Measurements from ENCODE around the gene SUN5. TPM values are rescaled to one million over a fixed set of nuclear protein-coding genes. Genes with fewer than 3 reads are reported as not detected.

SUN5 gene
- total RNA-seq, 1 experiment from 2014 or later: not detected

DNA sequence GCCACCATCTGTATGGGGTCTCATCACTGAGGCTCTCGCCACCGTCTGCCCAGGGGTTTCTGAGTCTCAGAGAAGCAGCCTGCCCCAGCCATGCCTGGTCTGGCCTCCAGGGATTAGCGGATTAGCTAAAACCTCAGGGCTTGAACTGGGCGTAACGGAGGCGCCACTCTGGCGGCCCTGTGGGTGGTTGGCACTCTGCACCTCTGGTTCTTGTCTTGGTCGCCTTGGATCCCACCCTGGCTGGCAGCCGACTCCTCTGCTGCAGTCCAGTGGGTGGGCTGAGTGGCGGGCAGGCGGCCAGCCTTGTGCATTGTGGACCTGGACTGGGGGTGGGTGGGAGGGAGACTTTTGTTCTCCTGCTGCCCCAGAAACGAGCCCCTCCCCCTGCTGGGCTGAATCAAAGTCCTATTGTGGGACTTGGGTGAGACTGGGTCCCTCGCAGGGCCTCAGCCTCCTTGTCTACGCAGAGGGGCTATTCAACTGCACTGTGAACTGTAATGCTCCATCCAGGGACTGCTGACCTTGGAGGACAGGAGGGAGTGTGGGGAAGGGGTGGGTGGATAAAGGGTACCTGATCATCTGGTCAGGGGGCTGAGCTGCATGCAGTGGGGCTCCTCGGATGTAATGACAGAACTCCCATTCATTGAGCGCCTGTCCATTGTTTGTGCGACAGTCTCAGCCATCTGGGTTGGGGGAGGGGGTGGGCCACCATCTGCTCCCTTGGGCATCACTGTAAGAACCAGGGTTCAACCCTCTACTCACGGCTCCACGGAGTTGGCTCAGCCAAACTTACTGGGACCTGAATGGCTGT, 23.9 kb downstream of the SUN5 start:
- H3K9me2 ChIP-seq (replicated peaks; ENCODE audit: low read length): no peaks in the 10 kb centered on the region
- no peak for ATAC-seq

DNA sequence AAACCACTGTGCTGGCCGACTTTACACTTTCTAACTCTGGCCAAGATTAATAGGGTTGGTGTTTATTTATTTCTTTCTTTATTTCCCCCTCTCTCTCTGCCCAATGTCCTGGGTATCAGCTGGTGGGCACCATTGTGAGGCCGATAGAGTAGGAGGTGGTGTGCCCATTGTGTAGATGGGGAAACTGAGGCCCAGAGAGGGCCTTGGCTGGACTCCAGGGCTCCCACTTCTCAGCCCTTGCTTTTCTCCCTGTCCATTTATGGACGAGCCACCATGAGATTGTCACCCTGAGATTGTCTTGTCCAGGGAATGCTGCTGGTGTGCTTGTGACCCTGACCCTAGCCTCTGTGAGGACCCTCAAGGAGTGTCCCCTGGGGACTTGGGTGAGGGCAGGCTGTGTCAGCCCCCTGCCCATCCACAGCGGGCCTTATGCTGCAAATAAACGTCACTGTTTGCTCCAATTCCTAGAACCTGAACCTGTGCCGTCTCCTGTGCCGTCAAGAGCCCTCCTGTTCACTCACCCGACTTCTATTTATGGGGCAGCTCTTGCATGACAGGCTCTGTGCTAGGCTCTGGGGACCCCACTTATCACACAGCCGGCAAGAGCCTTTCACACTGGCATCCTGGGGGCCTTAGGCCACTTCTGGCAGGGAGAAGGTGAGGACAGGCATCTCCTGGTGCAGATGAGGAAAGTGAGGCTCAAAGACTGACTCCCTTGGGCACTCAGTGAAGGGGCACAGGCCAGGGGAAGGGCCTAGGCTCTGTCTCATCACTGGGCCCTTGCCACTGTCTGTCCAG, 24.8 kb downstream of the SUN5 start:
- Histone ChIP-seq H4K20me1 (ENCODE audit: low read length) (no peaks in the 10 kb centered on the region), H3K9me2 (replicated peaks; ENCODE audit: low read length) (no peaks in the 10 kb centered on the region), H3K79me2 (ENCODE audit: low read length) (no peaks in the 10 kb centered on the region), H2AFZ (ENCODE audit: low read length) (no peak overlapping the region), H3K36me3 (ENCODE audit: low read depth, low read length) (no peaks in the 10 kb centered on the region), H3K9ac (ENCODE audit: low read length) (no peak overlapping the region), H3K27me3 (ENCODE audit: low read length) (peaks cover 53% of the 10 kb centered on the region), H3F3A (ENCODE audit: low read length, unreplicated experiment) (no peaks in the 10 kb centered on the region), H3K4me2 (ENCODE audit: low read length) (no peak overlapping the region), H3K27ac (ENCODE audit: low read length) (no peak overlapping the region), H3K4me3 (ENCODE audit: low read length) (no peak overlapping the region), H3K4me1 (ENCODE audit: insufficient read depth, low read length) (no peaks in the 10 kb centered on the region), H3K9me3 (ENCODE audit: low read length) (no peaks in the 10 kb centered on the region)
- CTCF ChIA-PET: no interaction called here
- intact Hi-C loops (cut with micrococcal nuclease): no loop called here
- ATAC-seq (no peak), DNase-seq (no peak)
- no TSS peak for BruUV-seq (replicated peaks)
- POLR2A ChIA-PET (ENCODE audit: unreplicated experiment): no interaction called here
- TF ChIP-seq EZH2 (IDR thresholded peaks at IDR 0.05; ENCODE audit: low read length, unreplicated experiment) (peak; percentile 35), EZH2phosphoT487 (IDR thresholded peaks at IDR 0.05; ENCODE audit: borderline replicate concordance, low read length) (no peak)
- TF ChIP-seq, protein P1, sequence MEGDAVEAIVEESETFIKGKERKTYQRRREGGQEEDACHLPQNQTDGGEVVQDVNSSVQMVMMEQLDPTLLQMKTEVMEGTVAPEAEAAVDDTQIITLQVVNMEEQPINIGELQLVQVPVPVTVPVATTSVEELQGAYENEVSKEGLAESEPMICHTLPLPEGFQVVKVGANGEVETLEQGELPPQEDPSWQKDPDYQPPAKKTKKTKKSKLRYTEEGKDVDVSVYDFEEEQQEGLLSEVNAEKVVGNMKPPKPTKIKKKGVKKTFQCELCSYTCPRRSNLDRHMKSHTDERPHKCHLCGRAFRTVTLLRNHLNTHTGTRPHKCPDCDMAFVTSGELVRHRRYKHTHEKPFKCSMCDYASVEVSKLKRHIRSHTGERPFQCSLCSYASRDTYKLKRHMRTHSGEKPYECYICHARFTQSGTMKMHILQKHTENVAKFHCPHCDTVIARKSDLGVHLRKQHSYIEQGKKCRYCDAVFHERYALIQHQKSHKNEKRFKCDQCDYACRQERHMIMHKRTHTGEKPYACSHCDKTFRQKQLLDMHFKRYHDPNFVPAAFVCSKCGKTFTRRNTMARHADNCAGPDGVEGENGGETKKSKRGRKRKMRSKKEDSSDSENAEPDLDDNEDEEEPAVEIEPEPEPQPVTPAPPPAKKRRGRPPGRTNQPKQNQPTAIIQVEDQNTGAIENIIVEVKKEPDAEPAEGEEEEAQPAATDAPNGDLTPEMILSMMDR (conservative IDR thresholded peaks at IDR 0.05; ENCODE audit: low read depth, low read length): no peak

More for the DNA sequence above, 23.9 kb downstream of the SUN5 start:
- peaks cover 52% of the 10 kb centered on the region for H3K27me3 ChIP-seq (ENCODE audit: low read length)
- no peak for DNase-seq
- H3K27ac ChIP-seq (ENCODE audit: low read length): no peak overlapping the region
- H4K20me1 ChIP-seq (ENCODE audit: low read length): no peaks in the 10 kb centered on the region
- H3K9me3 ChIP-seq (ENCODE audit: low read length): no peaks in the 10 kb centered on the region
- no peaks in the 10 kb centered on the region for H3K79me2 ChIP-seq (ENCODE audit: low read length)
- no peaks in the 10 kb centered on the region for H3K36me3 ChIP-seq (ENCODE audit: low read depth, low read length)
- no peaks in the 10 kb centered on the region for H3F3A ChIP-seq (ENCODE audit: low read length, unreplicated experiment)
- H2AFZ ChIP-seq (ENCODE audit: low read length): no peak overlapping the region
- intact Hi-C loops (cut with micrococcal nuclease): no loop called here
- no peaks in the 10 kb centered on the region for H3K4me1 ChIP-seq (ENCODE audit: insufficient read depth, low read length)
- H3K4me3 ChIP-seq (ENCODE audit: low read length): no peak overlapping the region
- no peak overlapping the region for H3K4me2 ChIP-seq (ENCODE audit: low read length)
- TF ChIP-seq EZH2 (IDR thresholded peaks at IDR 0.05; ENCODE audit: low read length, unreplicated experiment) (no peak), EZH2phosphoT487 (IDR thresholded peaks at IDR 0.05; ENCODE audit: borderline replicate concordance, low read length) (no peak)
- TF ChIP-seq, protein P1 (conservative IDR thresholded peaks at IDR 0.05; ENCODE audit: low read depth, low read length): no peak
- no peak overlapping the region for H3K9ac ChIP-seq (ENCODE audit: low read length)
- ChIA-PET CTCF (no interaction called here), POLR2A (ENCODE audit: unreplicated experiment) (interaction anchor here (0.7 kb wide), 1 partner anchor 24 kb away, joined by 3 read pairs; no protein-coding TSS in a partner anchor)
- BruUV-seq (replicated peaks): no TSS peak

DNA sequence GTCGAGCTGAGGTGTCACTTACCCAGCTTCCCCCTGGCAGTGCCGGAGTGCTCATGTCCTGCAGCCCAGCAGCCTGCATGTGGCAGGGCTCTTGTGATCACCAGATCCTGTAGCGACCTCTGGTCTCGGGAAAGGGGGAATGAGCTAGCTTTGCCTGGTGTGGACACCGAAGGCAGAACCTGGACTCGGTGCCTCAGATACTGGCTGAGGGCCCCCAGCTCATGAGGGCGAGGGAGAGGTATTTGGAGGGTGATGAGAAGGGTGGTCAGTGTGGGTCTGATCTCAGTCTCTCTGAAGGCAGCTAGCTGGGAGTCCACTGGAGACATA, 26.3 kb downstream of the SUN5 start:
- ATAC-seq: no peak
- H4K20me1 ChIP-seq (ENCODE audit: low read length): no peaks in the 10 kb centered on the region
- TF ChIP-seq, protein P1 (conservative IDR thresholded peaks at IDR 0.05; ENCODE audit: low read depth, low read length): no peak
- TF ChIP-seq EZH2phosphoT487 (IDR thresholded peaks at IDR 0.05; ENCODE audit: borderline replicate concordance, low read length): no peak
- intact Hi-C loops (cut with micrococcal nuclease): no loop called here
- H3K4me2 ChIP-seq (ENCODE audit: low read length): no peak overlapping the region
- H3K27ac ChIP-seq (ENCODE audit: low read length): no peak overlapping the region
- no peaks in the 10 kb centered on the region for H3K36me3 ChIP-seq (ENCODE audit: low read depth, low read length)
- no peak overlapping the region for H3K9ac ChIP-seq (ENCODE audit: low read length)
- no peaks in the 10 kb centered on the region for H3K4me1 ChIP-seq (ENCODE audit: insufficient read depth, low read length)
- no peaks in the 10 kb centered on the region for H3K9me3 ChIP-seq (ENCODE audit: low read length)
- ChIA-PET CTCF (no interaction called here), POLR2A (ENCODE audit: unreplicated experiment) (no interaction called here)
- H3F3A ChIP-seq (ENCODE audit: low read length, unreplicated experiment): no peaks in the 10 kb centered on the region
- H3K4me3 ChIP-seq (ENCODE audit: low read length): no peak overlapping the region
- DNase-seq: no peak
- H3K27me3 ChIP-seq (ENCODE audit: low read length): peaks cover 67% of the 10 kb centered on the region
- H2AFZ ChIP-seq (ENCODE audit: low read length): no peak overlapping the region
- no peaks in the 10 kb centered on the region for H3K9me2 ChIP-seq (replicated peaks; ENCODE audit: low read length)
- no TSS peak for BruUV-seq (replicated peaks)
- no peaks in the 10 kb centered on the region for H3K79me2 ChIP-seq (ENCODE audit: low read length)
